Adrenal gland (tissue), 12 donors: ENCODE data around the gene OSMR. TPM values are rescaled to one million over a fixed set of nuclear protein-coding genes. Genes with fewer than 3 reads are reported as not detected.

ENCODE experiments used
- DNase-seq, 7 donors: peaks; one replicate each; pipeline ENCODE4 v3.0.0-alpha.2; 2019 to 2020
- H3K27ac ChIP-seq, 5 donors: fragments of 200-600 bp; sonication (generic) in 4 of 5; 1 replicate in 3 of 5; 2 replicates in 2 of 5; pipeline versions ENCODE4 v1.5.1 to v1.8.0; 2016 to 2020; ENCODE audit warnings: mild to moderate bottlenecking in 1 of 5
- H3K27me3 ChIP-seq: fragments of 200-600 bp; 2 replicates; pipeline ENCODE4 v1.8.0; 2021
- H3K36me3 ChIP-seq, 2 donors: fragments of 200-600 bp; replicated peaks in 1 of 2; 1 replicate in 1 of 2; 2 replicates in 1 of 2; pipeline versions ENCODE4 v1.5.1 to v1.8.0; 2018 to 2022
- H3K4me1 ChIP-seq, 2 donors: fragments of 200-600 bp; replicated peaks in 1 of 2; 1 replicate in 1 of 2; 2 replicates in 1 of 2; pipeline versions ENCODE4 v1.5.1 to v1.8.0; 2018 to 2021
- H3K4me3 ChIP-seq, 4 donors: fragments of 200-600 bp; sonication (generic) in 3 of 4; one replicate each; pipeline ENCODE4 v1.5.1; 2016 to 2018
- H3K9me3 ChIP-seq, 3 donors: fragments of 200-600 bp; sonication (generic) in 1 of 3; replicated peaks in 1 of 3; 1 replicate in 2 of 3; 2 replicates in 1 of 3; pipeline versions ENCODE4 v1.5.1 to v1.8.0; 2016 to 2021
- POLR2A ChIP-seq, 2 donors: fragments of 450-650 bp; IDR thresholded peaks; one replicate each; pipeline ENCODE4 v1.6.1; 2017; ENCODE audit warnings: antibody characterized with exemption in 2 of 2, mild to moderate bottlenecking in 2 of 2, moderate library complexity in 1 of 2
- WGBS, 4 donors: extraction: QIAGEN DNeasy Blood & Tissue Kit in 2 of 4; methylation state at CpG; one replicate each; pipeline versions ENCODE4 v1.1.5 to v1.1.7; 2013 to 2017; 5-methylcytosine and 5-hydroxymethylcytosine counted together
- intact Hi-C, 2 donors: fragments of 100-400 bp; cut with DNase I; formaldehyde crosslinking; loops; one replicate each; pipeline versions ENCODE4 v1.14.1 to v1.15.0; 2022 to 2023
- polyA plus RNA-seq, 3 donors: library from polyadenylated mRNA; stranded (reverse); fragments of 200-250 nt in 2 of 3; fragments of 350-450 nt in 1 of 3; fragmentation: Illumina TruSeq in 1 of 3; extraction: RNeasy Lipid Tissue Mini Kit (QIAGEN cat#74804) in 1 of 3; gene quantifications; one replicate each; pipeline ENCODE4 v1.2.3, GENCODE V29; 2013 to 2014
- total RNA-seq, 9 donors: library from RNA; depleted of rRNA in 4 of 9; stranded (reverse); fragments of >200 nt in 4 of 9; fragments of 120-200 nt in 1 of 9; fragmentation: NEBNext Ultra II Directional in 1 of 9; extraction: Animal tissue kit (Norgen Biotek cat#: 25700) in 1 of 9; gene quantifications; one replicate each; pipeline versions ENCODE4 v1.1.0 to v1.2.4, GENCODE V29; 2013 to 2023
- TF ChIP-seq, protein P1 (sequence below), 6 experiments: fragments of 450-650 bp in 4 of 6; fragments of 200-600 bp in 2 of 6; sonication (generic) in 1 of 6; IDR thresholded peaks; 1 replicate in 5 of 6; 2 replicates in 1 of 6; pipeline versions ENCODE4 v1.5.1 to v1.8.0; 2016 to 2021; ENCODE audit warnings: antibody characterized with exemption in 6 of 6, mild to moderate bottlenecking in 2 of 6, moderate library complexity in 1 of 6
- donor health status: healthy with polysubstance abuse.
- donor health status: Bipolar disorder and iron deficiency.
- donor health status: DM: yes; HTN: yes; CAD: no.
- donor health status: DM: no; HTN: no; CAD: no.
- donor health status: DM: no; HTN: no; CAD: no.
- donor health status: DM: yes; HTN: yes; CAD: no.

OSMR gene
- total and polyA plus RNA-seq, 12 donors: 3.3 to 121 (median 51.1) TPM

DNA sequence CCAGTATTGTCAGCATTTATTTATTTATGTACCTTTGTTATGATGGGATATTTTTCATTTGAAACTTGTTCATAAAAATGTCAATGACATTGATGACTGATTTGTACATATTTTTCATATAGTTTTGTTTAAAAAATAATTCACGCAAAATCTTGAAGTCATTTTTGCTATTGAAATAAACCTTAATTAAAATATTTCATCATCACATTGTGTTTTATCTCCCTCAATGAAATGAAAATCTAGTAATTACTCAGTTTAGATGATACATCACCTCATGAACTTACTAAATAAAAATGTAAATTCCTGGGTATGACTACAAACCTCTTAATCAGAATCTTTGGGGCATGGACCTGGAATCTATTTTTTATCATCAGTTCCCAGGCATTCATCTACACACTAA, 89.6 kb downstream of the OSMR start:
- Histone ChIP-seq H3K9me3 (no peaks in the 10 kb centered on the region), H3K36me3 (peaks cover 0 to 37% of the 10 kb centered on the region in 2 donors), H3K4me3 (no peak overlapping the region), H3K27me3 (no peaks in the 10 kb centered on the region), H3K27ac (no peak overlapping the region), H3K4me1 (no peaks in the 10 kb centered on the region)
- no peak for DNase-seq
- WGBS, 4 donors: 0 to 98% (median 53%) methylated on average over 1 of the region's 1 CpG
- intact Hi-C loops: no loop called here
- no peak for TF ChIP-seq POLR2A (IDR thresholded peaks at IDR 0.05)
- TF ChIP-seq, protein P1, sequence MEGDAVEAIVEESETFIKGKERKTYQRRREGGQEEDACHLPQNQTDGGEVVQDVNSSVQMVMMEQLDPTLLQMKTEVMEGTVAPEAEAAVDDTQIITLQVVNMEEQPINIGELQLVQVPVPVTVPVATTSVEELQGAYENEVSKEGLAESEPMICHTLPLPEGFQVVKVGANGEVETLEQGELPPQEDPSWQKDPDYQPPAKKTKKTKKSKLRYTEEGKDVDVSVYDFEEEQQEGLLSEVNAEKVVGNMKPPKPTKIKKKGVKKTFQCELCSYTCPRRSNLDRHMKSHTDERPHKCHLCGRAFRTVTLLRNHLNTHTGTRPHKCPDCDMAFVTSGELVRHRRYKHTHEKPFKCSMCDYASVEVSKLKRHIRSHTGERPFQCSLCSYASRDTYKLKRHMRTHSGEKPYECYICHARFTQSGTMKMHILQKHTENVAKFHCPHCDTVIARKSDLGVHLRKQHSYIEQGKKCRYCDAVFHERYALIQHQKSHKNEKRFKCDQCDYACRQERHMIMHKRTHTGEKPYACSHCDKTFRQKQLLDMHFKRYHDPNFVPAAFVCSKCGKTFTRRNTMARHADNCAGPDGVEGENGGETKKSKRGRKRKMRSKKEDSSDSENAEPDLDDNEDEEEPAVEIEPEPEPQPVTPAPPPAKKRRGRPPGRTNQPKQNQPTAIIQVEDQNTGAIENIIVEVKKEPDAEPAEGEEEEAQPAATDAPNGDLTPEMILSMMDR (IDR thresholded peaks at IDR 0.05): no peak

DNA sequence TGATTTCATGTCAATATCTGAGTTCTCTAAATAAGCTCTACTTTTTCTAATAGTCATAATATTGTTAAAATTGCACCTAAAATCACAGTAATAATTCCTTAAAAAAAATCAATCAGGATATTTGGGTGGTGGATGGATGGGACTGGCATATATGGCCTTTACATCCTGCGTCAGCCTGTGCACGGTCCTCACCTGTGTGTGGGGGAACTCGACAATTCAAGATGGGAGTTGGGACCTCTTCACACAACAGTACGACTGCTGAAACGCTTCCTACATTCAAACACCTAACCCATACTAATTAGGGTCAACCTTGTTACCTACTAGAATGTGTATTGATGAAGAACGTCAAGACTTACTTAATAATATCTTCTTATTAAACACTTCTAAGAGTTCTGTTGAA, 90.5 kb downstream of the OSMR start:
- Histone ChIP-seq H3K9me3 (no peaks in the 10 kb centered on the region), H3K27ac (no peak overlapping the region), H3K4me3 (no peak overlapping the region), H3K36me3 (peaks cover 0 to 40% of the 10 kb centered on the region in 2 donors), H3K4me1 (no peaks in the 10 kb centered on the region), H3K27me3 (no peaks in the 10 kb centered on the region)
- WGBS, 4 donors: 91 to 97% (median 96%) methylated on average over 6 of the region's 6 CpGs
- intact Hi-C loops: no loop called here
- no peak for TF ChIP-seq POLR2A (IDR thresholded peaks at IDR 0.05)
- TF ChIP-seq, protein P1 (IDR thresholded peaks at IDR 0.05): no peak
- DNase-seq: no peak

DNA sequence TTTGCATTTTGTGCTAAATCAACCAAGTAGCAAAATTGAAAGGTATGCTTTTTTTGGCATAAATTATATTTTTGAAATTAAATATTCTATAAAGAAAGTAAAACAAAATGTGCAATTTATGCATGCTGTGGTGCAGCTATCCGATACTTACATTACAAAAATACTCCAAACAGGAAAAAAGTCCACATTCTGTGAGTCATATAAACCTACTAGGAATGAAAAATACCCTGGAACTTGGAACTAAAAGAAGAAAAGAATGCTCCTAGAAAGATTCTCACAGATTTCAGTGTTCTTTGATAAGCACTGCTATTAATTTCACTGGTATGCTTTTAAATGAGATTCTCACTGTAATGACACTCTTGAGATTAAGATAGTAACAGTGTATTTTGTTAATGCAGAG, 92.6 kb downstream of the OSMR start:
- peaks cover 0 to 43% of the 10 kb centered on the region in 2 donors for H3K36me3 ChIP-seq
- no peaks in the 10 kb centered on the region for H3K27me3 ChIP-seq
- no peak for DNase-seq
- TF ChIP-seq, protein P1 (IDR thresholded peaks at IDR 0.05): no peak
- TF ChIP-seq POLR2A (IDR thresholded peaks at IDR 0.05): no peak
- no peak overlapping the region for H3K27ac ChIP-seq
- 75 to 81% (median 78%) methylated on average over 1 of the region's 1 CpG for WGBS, 4 donors
- H3K4me3 ChIP-seq: no peak overlapping the region
- H3K4me1 ChIP-seq: no peaks in the 10 kb centered on the region
- intact Hi-C loops: no loop called here
- no peaks in the 10 kb centered on the region for H3K9me3 ChIP-seq

DNA sequence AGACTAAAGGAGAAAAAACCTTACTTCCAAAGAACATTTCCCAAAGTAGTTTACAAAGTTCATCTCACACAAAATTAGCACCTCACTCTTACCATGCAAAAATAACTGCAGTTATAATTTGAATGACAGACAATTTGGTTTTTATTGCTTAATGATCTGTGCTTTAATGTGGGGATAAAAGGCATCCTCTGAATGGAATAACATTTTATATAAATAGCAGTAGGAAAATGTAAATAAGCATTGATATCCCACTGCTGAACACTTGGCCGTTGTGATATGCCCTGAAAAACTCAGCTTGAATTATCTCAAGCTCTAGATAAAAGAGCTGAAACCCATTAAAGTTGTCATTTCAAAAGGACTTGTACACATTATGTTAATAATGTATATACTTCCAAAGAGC, 93.2 kb downstream of the OSMR start:
- H3K4me3 ChIP-seq: no peak overlapping the region
- intact Hi-C loops: no loop called here
- TF ChIP-seq POLR2A (IDR thresholded peaks at IDR 0.05): no peak
- TF ChIP-seq, protein P1 (IDR thresholded peaks at IDR 0.05): no peak
- no peaks in the 10 kb centered on the region for H3K9me3 ChIP-seq
- H3K27ac ChIP-seq: no peak overlapping the region
- no peaks in the 10 kb centered on the region for H3K27me3 ChIP-seq
- no peaks in the 10 kb centered on the region for H3K4me1 ChIP-seq
- DNase-seq: no peak
- WGBS, 4 donors: 89 to 95% (median 90%) methylated on average over 1 of the region's 1 CpG
- H3K36me3 ChIP-seq: peaks cover 0 to 42% of the 10 kb centered on the region in 2 donors
